ENCODE measurements around the gene TAS2R13.

Gene TAS2R13

DNA sequence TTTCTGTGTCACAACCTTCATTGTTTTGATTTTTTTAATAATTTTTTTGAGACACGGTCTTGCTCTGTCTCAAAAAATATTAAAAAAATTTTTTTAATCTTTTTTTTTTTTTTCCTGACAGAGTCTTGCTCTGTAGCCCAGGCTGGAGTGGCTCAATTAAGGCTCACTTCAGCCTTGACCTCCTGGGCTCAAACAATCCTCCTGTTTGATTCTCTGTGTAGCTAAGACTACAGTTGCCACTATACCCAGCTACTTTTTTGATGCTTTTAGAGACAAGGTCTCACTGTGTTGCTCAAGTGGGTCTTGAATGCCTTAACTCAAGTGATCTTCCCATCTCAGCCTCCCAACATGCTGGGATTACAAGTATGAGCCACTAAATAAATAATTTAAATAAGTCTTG is 10.4 kb upstream of the TAS2R13 start:
- H3K27me3 ChIP-seq = no peaks in the 10 kb centered on the region
- TF ChIP-seq, protein P1, sequence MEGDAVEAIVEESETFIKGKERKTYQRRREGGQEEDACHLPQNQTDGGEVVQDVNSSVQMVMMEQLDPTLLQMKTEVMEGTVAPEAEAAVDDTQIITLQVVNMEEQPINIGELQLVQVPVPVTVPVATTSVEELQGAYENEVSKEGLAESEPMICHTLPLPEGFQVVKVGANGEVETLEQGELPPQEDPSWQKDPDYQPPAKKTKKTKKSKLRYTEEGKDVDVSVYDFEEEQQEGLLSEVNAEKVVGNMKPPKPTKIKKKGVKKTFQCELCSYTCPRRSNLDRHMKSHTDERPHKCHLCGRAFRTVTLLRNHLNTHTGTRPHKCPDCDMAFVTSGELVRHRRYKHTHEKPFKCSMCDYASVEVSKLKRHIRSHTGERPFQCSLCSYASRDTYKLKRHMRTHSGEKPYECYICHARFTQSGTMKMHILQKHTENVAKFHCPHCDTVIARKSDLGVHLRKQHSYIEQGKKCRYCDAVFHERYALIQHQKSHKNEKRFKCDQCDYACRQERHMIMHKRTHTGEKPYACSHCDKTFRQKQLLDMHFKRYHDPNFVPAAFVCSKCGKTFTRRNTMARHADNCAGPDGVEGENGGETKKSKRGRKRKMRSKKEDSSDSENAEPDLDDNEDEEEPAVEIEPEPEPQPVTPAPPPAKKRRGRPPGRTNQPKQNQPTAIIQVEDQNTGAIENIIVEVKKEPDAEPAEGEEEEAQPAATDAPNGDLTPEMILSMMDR (IDR thresholded peaks at IDR 0.05; ENCODE audit: low read depth, low read length) = no peak
- no peaks in the 10 kb centered on the region for H3K9me3 ChIP-seq
- no peak overlapping the region for H3K4me3 ChIP-seq (ENCODE audit: low read depth, low read length)
- no peaks in the 10 kb centered on the region for H3K4me1 ChIP-seq
- H3K36me3 ChIP-seq = no peaks in the 10 kb centered on the region
- no peak for DNase-seq

DNA sequence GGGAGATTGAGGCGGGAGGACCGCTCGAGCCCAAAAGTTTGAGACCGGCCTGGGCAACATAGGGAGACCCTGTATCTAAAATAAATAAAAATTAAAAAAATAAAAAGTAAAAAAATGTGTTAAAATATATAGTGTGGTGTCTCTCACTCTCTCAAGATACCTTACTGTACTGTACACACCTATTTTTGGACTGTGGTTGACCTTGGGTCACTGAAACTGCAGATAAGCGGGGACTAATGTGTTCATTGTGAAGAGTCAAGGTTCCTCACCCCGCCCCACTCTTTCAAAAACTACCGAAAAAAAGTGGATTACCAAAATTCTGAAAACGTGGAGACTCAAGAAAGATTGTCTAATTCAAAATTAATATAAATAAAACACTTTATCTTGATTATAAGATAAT is 1.0 kb upstream of the TAS2R13 start:
- TF ChIP-seq, protein P1 (IDR thresholded peaks at IDR 0.05; ENCODE audit: low read depth, low read length) = no peak
- H3K4me1 ChIP-seq = no peaks in the 10 kb centered on the region
- DNase-seq = no peak
- H3K27me3 ChIP-seq = no peaks in the 10 kb centered on the region
- H3K4me3 ChIP-seq (ENCODE audit: low read depth, low read length) = no peak overlapping the region
- H3K36me3 ChIP-seq = no peaks in the 10 kb centered on the region
- no peaks in the 10 kb centered on the region for H3K9me3 ChIP-seq

- TF ChIP-seq, protein P1 (IDR thresholded peaks at IDR 0.05; ENCODE audit: low read depth, low read length) = no peak
- Histone ChIP-seq H3K36me3 (no peaks in the 10 kb centered on the region), H3K4me1 (no peaks in the 10 kb centered on the region), H3K27me3 (no peaks in the 10 kb centered on the region), H3K4me3 (ENCODE audit: low read depth, low read length) (no peak overlapping the region), H3K9me3 (no peaks in the 10 kb centered on the region)
- DNase-seq = no peak
Observed at GRCh38 chr12:10904686-10905085, 4.7 kb downstream of the TAS2R13 start.

DNA sequence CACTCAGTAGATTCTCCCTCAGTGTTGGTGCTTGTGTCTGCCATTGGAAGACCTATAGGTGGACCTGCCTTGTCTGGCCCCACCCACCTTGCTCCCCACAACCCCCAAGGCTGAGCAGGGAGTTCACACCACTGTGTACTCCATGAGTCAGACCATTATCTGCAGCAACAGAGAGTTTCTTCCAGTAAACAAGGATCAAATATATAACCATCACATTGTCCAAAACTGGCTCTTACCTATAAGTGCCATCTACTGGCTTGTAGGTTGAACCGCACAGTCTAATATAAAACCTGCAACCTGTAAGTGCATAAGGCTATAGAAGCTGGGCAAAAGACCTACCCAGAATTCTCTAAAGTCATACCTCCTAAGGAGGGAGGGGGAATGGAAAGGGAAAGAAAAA is 7.9 kb downstream of the TAS2R13 start:
- no peaks in the 10 kb centered on the region for H3K9me3 ChIP-seq
- H3K4me3 ChIP-seq (ENCODE audit: low read depth, low read length) = no peak overlapping the region
- H3K4me1 ChIP-seq = no peaks in the 10 kb centered on the region
- DNase-seq = no peak
- no peaks in the 10 kb centered on the region for H3K36me3 ChIP-seq
- H3K27me3 ChIP-seq = no peaks in the 10 kb centered on the region
- TF ChIP-seq, protein P1 (IDR thresholded peaks at IDR 0.05; ENCODE audit: low read depth, low read length) = 0 out of 2 replicates have a peak, but pooled peaks have one; percentile 23

DNA sequence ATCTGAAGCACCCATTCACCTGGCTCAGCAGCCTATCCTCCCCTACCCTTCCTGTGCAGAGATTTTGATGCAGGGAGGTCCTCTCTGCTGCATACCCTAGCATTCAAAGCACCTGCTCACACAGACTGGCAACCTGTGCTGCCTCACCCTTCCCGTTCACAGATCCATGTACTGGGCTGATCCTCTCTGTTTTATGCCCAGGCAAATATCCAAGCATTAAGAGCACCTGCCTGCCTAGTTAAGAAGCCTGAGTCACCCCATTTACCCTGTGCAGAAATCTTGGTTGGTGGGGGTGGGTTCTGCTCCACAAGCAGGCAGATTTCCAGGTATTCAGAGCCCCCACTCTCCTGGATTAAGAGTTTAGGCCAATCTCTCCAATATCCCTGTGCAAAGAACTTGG is 8.4 kb downstream of the TAS2R13 start:
- Histone ChIP-seq H3K4me3 (ENCODE audit: low read depth, low read length) (no peak overlapping the region), H3K36me3 (no peaks in the 10 kb centered on the region), H3K4me1 (no peaks in the 10 kb centered on the region), H3K27me3 (no peaks in the 10 kb centered on the region), H3K9me3 (no peaks in the 10 kb centered on the region)
- TF ChIP-seq, protein P1 (IDR thresholded peaks at IDR 0.05; ENCODE audit: low read depth, low read length) = no peak
- no peak for DNase-seq

- no peak for DNase-seq
- TF ChIP-seq, protein P1 (IDR thresholded peaks at IDR 0.05; ENCODE audit: low read depth, low read length) = no peak
- H3K4me1 ChIP-seq = no peaks in the 10 kb centered on the region
- H3K9me3 ChIP-seq = no peaks in the 10 kb centered on the region
- H3K27me3 ChIP-seq = no peaks in the 10 kb centered on the region
- H3K36me3 ChIP-seq = no peaks in the 10 kb centered on the region
- H3K4me3 ChIP-seq (ENCODE audit: low read depth, low read length) = no peak overlapping the region
Observed at GRCh38 chr12:10900530-10900929, 8.8 kb downstream of the TAS2R13 start.
